ENCODE results near the gene TMEM82. TPM values are rescaled to one million over a fixed set of nuclear protein-coding genes. Genes with fewer than 3 reads are reported as not detected.

TMEM82 gene
- total and polyA plus RNA-seq, 2 experiments from 2014 or later, result 0.42 TPM; not detected in 1

GRCh38 chr1:15724949-15725880 is 17.1 kb upstream of the TMEM82 start:
- Histone ChIP-seq H3K36me3 (ENCODE audit: insufficient read depth) (no peaks in the 10 kb centered on the region; the same call in 1 of the 2 replicates), H3K79me2 (replicated peaks; ENCODE audit: insufficient read depth) (no peaks in the 10 kb centered on the region), H3F3A (replicated peaks; ENCODE audit: low read depth) (no peaks in the 10 kb centered on the region), H2AFZ (no peak overlapping the region), H4K20me1 (replicated peaks; ENCODE audit: insufficient read depth) (no peaks in the 10 kb centered on the region; the same call in none of the 2 replicates), H3K27ac (ENCODE audit: low read depth) (no peak overlapping the region), H3K9me2 (ENCODE audit: insufficient read depth) (no peaks in the 10 kb centered on the region), H3K4me3 (no peak overlapping the region), H3K4me2 (no peak overlapping the region), H3K4me1 (ENCODE audit: insufficient read depth) (no peaks in the 10 kb centered on the region), H3K27me3 (ENCODE audit: insufficient read depth) (no peaks in the 10 kb centered on the region)
- DNase-seq (ENCODE audit: low spot score), result no peak
- Mint-ChIP-seq H3K9me3 (no peaks in the 10 kb centered on the region), H3K4me3 (no peak overlapping the region), H3K27me3 (ENCODE audit: insufficient read depth, low read depth, poor library complexity) (peaks cover 8% of the 10 kb centered on the region), H3K36me3 (ENCODE audit: low read depth) (peaks cover 26% of the 10 kb centered on the region), H3K4me1 (no peaks in the 10 kb centered on the region), H3K27ac (no peak overlapping the region)
- TF ChIP-seq ZNF331 (CRISPR knock-in tag; IDR thresholded peaks at IDR 0.05; ENCODE audit: low read depth) (no peak), JUNB (IDR thresholded peaks at IDR 0.05; ENCODE audit: unreplicated experiment) (no peak), EZH2 (IDR thresholded peaks at IDR 0.05; ENCODE audit: low read depth, unreplicated experiment) (no peak), EZH2phosphoT487 (IDR thresholded peaks at IDR 0.05; ENCODE audit: unreplicated experiment) (no peak), ZNF462 (CRISPR knock-in tag; IDR thresholded peaks at IDR 0.05) (no peak), ZNF114 (CRISPR knock-in tag; IDR thresholded peaks at IDR 0.05) (no peak), STAT1 (IDR thresholded peaks at IDR 0.05; ENCODE audit: unreplicated experiment) (no peak), REST (IDR thresholded peaks at IDR 0.05; ENCODE audit: unreplicated experiment) (no peak), NANOG (IDR thresholded peaks at IDR 0.05; ENCODE audit: borderline replicate concordance) (no peak), POLR2AphosphoS5 (IDR thresholded peaks at IDR 0.05; ENCODE audit: low read depth) (no peak), ETS1 (IDR thresholded peaks at IDR 0.05) (no peak), CTCF (conservative IDR thresholded peaks at IDR 0.05; ENCODE audit: low read depth in 2 of 2) (no peak), CREB1 (CRISPR knock-in tag; IDR thresholded peaks at IDR 0.05; ENCODE audit: low read depth) (no peak)
- ATAC-seq, result peak; percentile 27; the same call in 1 of the 3 replicates

Data from GM23338 (cell line).